Dendritic cell treated with granulocyte-macrophage colony-stimulating factor and Interleukin-4, amounts not matched to agents 40 ng/mL and 50 ng/mL, for 4 days (primary cell): ENCODE data around the gene PDZRN3.

Experiments used
- H3K27ac Mint-ChIP-seq: one replicate; pipeline ENCODE4 v1.8.0; 2022; ENCODE audit warnings: mild to moderate bottlenecking, mixed read lengths
- H3K27me3 Mint-ChIP-seq: one replicate; pipeline ENCODE4 v1.8.0; 2022; ENCODE audit warnings: mild to moderate bottlenecking, mixed read lengths
- H3K36me3 Mint-ChIP-seq: one replicate; pipeline ENCODE4 v1.8.0; 2022; ENCODE audit warnings: low read depth, mixed read lengths
- H3K4me1 Mint-ChIP-seq: one replicate; pipeline ENCODE4 v1.8.0; 2022; ENCODE audit warnings: low read depth, mixed read lengths
- H3K4me3 Mint-ChIP-seq: one replicate; pipeline ENCODE4 v1.8.0; 2022; ENCODE audit warnings: mild to moderate bottlenecking, moderate library complexity, mixed read lengths
- H3K9me3 Mint-ChIP-seq: one replicate; pipeline ENCODE4 v1.8.0; 2022; ENCODE audit warnings: mixed read lengths
- intact Hi-C: fragments of 100-400 bp; cut with micrococcal nuclease; formaldehyde crosslinking; loops from one replicate; pipeline ENCODE4 v1.15.0; 2022

PDZRN3 gene

GRCh38 chr3:73393005-73393404 lies 231.7 kb downstream of the PDZRN3 start:
- Mint-ChIP-seq H3K9me3 (no peaks in the 10 kb centered on the region), H3K27me3 (no peaks in the 10 kb centered on the region), H3K4me1 (no peaks in the 10 kb centered on the region), H3K27ac (no peak overlapping the region), H3K36me3 (no peaks in the 10 kb centered on the region), H3K4me3 (no peak overlapping the region)
- intact Hi-C loops, result no loop called here

DNA sequence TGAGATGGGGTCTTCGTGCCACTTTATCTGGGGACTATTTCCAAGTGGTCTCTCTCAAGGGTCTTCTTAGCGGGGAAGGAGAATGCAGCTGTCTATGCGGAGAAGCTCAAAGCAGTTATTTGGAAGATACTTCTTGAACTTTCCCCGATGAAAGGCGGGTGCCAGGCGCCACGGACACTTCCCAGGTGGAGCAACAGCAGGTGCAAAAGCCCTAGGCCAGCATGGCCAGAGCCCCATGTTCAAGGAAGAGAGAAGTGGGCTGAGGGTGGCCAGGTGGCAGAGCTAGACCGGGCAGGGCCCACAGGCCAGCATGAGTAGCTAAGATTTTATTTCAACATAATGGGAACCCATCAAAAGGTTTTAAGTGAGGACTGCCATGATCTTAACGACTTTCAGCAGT lies 232.8 kb downstream of the PDZRN3 start:
- no peaks in the 10 kb centered on the region for H3K4me1 Mint-ChIP-seq
- no peaks in the 10 kb centered on the region for H3K36me3 Mint-ChIP-seq
- H3K4me3 Mint-ChIP-seq, result no peak overlapping the region
- intact Hi-C loops, result no loop called here
- H3K9me3 Mint-ChIP-seq, result no peaks in the 10 kb centered on the region
- no peak overlapping the region for H3K27ac Mint-ChIP-seq
- no peaks in the 10 kb centered on the region for H3K27me3 Mint-ChIP-seq

GRCh38 chr3:73389928-73390327 lies 234.8 kb downstream of the PDZRN3 start:
- no peaks in the 10 kb centered on the region for H3K4me1 Mint-ChIP-seq
- no peaks in the 10 kb centered on the region for H3K9me3 Mint-ChIP-seq
- no peak overlapping the region for H3K4me3 Mint-ChIP-seq
- H3K36me3 Mint-ChIP-seq, result no peaks in the 10 kb centered on the region
- H3K27ac Mint-ChIP-seq, result no peak overlapping the region
- intact Hi-C loops, result no loop called here
- no peaks in the 10 kb centered on the region for H3K27me3 Mint-ChIP-seq

GRCh38 chr3:73389117-73389813 lies 235.5 kb downstream of the PDZRN3 start:
- Mint-ChIP-seq H3K36me3 (no peaks in the 10 kb centered on the region), H3K27me3 (no peaks in the 10 kb centered on the region)
- intact Hi-C loops, result no loop called here

GRCh38 chr3:73385568-73385967 lies 239.2 kb downstream of the PDZRN3 start:
- H3K27ac Mint-ChIP-seq, result no peak overlapping the region
- H3K9me3 Mint-ChIP-seq, result peaks cover 17% of the 10 kb centered on the region
- no peaks in the 10 kb centered on the region for H3K36me3 Mint-ChIP-seq
- H3K27me3 Mint-ChIP-seq, result no peaks in the 10 kb centered on the region
- intact Hi-C loops, result no loop called here
- no peaks in the 10 kb centered on the region for H3K4me1 Mint-ChIP-seq
- no peak overlapping the region for H3K4me3 Mint-ChIP-seq

More at GRCh38 chr3:73389117-73389813, 235.5 kb downstream of the PDZRN3 start:
- Mint-ChIP-seq H3K27ac (no peak overlapping the region), H3K4me3 (no peak overlapping the region), H3K9me3 (peaks cover 6% of the 10 kb centered on the region), H3K4me1 (no peaks in the 10 kb centered on the region)

- intact Hi-C loops, result no loop called here
- H3K27me3 Mint-ChIP-seq, result no peaks in the 10 kb centered on the region
- peaks cover 17% of the 10 kb centered on the region for H3K9me3 Mint-ChIP-seq
- H3K36me3 Mint-ChIP-seq, result no peaks in the 10 kb centered on the region
- H3K4me3 Mint-ChIP-seq, result no peak overlapping the region
- H3K4me1 Mint-ChIP-seq, result no peaks in the 10 kb centered on the region
- no peak overlapping the region for H3K27ac Mint-ChIP-seq
These were observed 240.4 kb downstream of the PDZRN3 start for GRCh38 chr3:73384091-73384906.

- Mint-ChIP-seq H3K9me3 (peaks cover 17% of the 10 kb centered on the region), H3K27ac (no peak overlapping the region), H3K4me3 (no peak overlapping the region), H3K27me3 (no peaks in the 10 kb centered on the region), H3K4me1 (no peaks in the 10 kb centered on the region), H3K36me3 (no peaks in the 10 kb centered on the region)
- intact Hi-C loops, result no loop called here
These were observed 241.2 kb downstream of the PDZRN3 start for GRCh38 chr3:73383470-73384049.

GRCh38 chr3:73381551-73381950 lies 243.2 kb downstream of the PDZRN3 start:
- no peaks in the 10 kb centered on the region for H3K4me1 Mint-ChIP-seq
- no peak overlapping the region for H3K27ac Mint-ChIP-seq
- peaks cover 17% of the 10 kb centered on the region for H3K9me3 Mint-ChIP-seq
- H3K4me3 Mint-ChIP-seq, result no peak overlapping the region
- no peaks in the 10 kb centered on the region for H3K36me3 Mint-ChIP-seq
- intact Hi-C loops, result no loop called here
- H3K27me3 Mint-ChIP-seq, result no peaks in the 10 kb centered on the region

DNA sequence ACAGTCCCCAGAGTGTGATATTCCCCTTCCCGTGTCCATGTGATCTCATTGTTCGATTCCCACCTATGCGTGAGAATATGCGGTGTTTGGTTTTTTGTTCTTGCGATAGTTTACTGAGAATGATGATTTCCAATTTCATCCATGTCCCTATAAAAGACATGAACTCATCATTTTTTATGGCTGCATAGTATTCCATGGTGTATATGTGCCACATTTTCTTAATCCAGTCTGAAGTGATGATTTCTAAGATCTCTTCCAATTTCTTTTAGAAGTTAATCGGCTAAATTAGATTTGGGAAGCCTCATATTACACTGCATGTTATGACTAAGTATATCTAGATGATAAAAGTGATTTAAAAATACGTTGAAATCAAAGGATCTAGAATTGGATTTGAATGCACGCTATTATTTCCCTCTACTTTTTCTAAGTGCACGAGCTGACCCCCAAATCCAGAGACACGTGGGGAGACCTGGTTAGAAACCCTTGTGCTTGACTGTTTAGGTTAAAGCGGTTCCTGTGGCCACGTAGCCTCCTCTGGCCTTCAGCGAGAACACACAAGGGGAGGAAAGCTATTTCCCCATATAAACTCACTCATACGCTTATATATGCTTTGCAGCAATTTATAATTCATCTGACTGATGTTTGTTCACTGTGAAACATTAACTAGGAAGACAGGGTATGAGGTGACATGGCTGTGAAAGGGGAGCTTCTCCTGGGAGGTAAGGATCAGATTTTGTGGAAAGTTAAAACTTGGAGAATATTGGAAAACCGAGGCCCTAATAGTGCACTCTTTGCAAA lies 243.8 kb downstream of the PDZRN3 start:
- Mint-ChIP-seq H3K36me3 (no peaks in the 10 kb centered on the region), H3K27ac (no peak overlapping the region), H3K4me3 (no peak overlapping the region), H3K4me1 (no peaks in the 10 kb centered on the region), H3K27me3 (no peaks in the 10 kb centered on the region), H3K9me3 (peaks cover 17% of the 10 kb centered on the region)
- intact Hi-C loops, result no loop called here

GRCh38 chr3:73379465-73379864 lies 245.3 kb downstream of the PDZRN3 start:
- H3K27ac Mint-ChIP-seq, result no peak overlapping the region
- no peaks in the 10 kb centered on the region for H3K36me3 Mint-ChIP-seq
- H3K4me3 Mint-ChIP-seq, result no peak overlapping the region
- intact Hi-C loops, result no loop called here
- peaks cover 18% of the 10 kb centered on the region for H3K9me3 Mint-ChIP-seq
- no peaks in the 10 kb centered on the region for H3K4me1 Mint-ChIP-seq
- no peaks in the 10 kb centered on the region for H3K27me3 Mint-ChIP-seq

DNA sequence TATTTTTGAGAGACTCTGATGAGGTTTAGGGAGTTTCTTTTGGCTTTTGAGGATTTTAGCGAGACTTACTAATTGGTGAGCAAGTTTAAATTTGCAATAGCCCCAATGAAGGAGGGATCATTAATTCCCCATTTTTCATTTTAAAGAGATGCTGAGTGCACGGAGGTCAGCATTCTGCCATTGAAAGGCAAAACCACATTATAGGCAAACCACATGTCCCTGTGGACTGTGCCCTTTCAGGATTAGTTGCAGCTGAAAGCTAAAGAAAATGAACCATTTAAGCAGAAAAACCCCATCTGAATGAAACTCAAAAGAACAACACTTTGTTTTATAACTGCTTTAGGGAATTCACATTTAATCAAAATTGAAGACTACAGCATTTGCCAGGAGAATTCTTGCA lies 246.5 kb downstream of the PDZRN3 start:
- no peaks in the 10 kb centered on the region for H3K36me3 Mint-ChIP-seq
- H3K27ac Mint-ChIP-seq, result no peak overlapping the region
- peaks cover 15% of the 10 kb centered on the region for H3K9me3 Mint-ChIP-seq
- no peaks in the 10 kb centered on the region for H3K27me3 Mint-ChIP-seq
- H3K4me1 Mint-ChIP-seq, result no peaks in the 10 kb centered on the region
- H3K4me3 Mint-ChIP-seq, result no peak overlapping the region
- intact Hi-C loops, result no loop called here

- Mint-ChIP-seq H3K9me3 (peaks cover 8% of the 10 kb centered on the region), H3K36me3 (no peaks in the 10 kb centered on the region), H3K4me1 (no peaks in the 10 kb centered on the region), H3K27me3 (no peaks in the 10 kb centered on the region), H3K4me3 (no peak overlapping the region), H3K27ac (no peak overlapping the region)
- intact Hi-C loops, result no loop called here
These were observed 258.9 kb downstream of the PDZRN3 start for GRCh38 chr3:73365756-73366397.

- Mint-ChIP-seq H3K27ac (no peak overlapping the region), H3K36me3 (no peaks in the 10 kb centered on the region), H3K27me3 (no peaks in the 10 kb centered on the region), H3K9me3 (peaks cover 8% of the 10 kb centered on the region), H3K4me3 (no peak overlapping the region), H3K4me1 (no peaks in the 10 kb centered on the region)
- intact Hi-C loops, result no loop called here
These were observed 260.2 kb downstream of the PDZRN3 start for GRCh38 chr3:73364517-73364916.
